Heart right ventricle (tissue), 16 donors: ENCODE results near the gene ADAMTS17. TPM values are rescaled to one million over a fixed set of nuclear protein-coding genes. Genes with fewer than 3 reads are reported as not detected.

ENCODE experiments used
- ATAC-seq, 8 donors: fragments of 200-7000 bp; cut with Tn5 transposase; one replicate each; pipeline ENCODE4 v1.9.1; 2020; ENCODE audit warnings: mild to moderate bottlenecking in 8 of 8, moderate library complexity in 8 of 8, moderate number of reproducible peaks in 1 of 8
- DNase-seq, 2 donors: peaks; one replicate each; pipeline ENCODE4 v3.0.0-alpha.2; 2020
- H3K27ac ChIP-seq, 10 donors: fragments of 200-600 bp; sonication (generic) in 2 of 10; one replicate each; pipeline versions ENCODE4 v1.5.0 to v1.8.0; 2020 to 2022; ENCODE audit warnings: mild to moderate bottlenecking in 3 of 10
- H3K27me3 ChIP-seq, 7 donors: fragments of 200-600 bp; one replicate each; pipeline ENCODE4 v1.8.0; 2021 to 2022; ENCODE audit warnings: mild to moderate bottlenecking in 2 of 7
- H3K36me3 ChIP-seq, 9 donors: fragments of 200-600 bp; sonication (generic) in 1 of 9; one replicate each; pipeline versions ENCODE4 v1.5.0 to v1.8.0; 2020 to 2022; ENCODE audit warnings: mild to moderate bottlenecking in 2 of 9
- H3K4me1 ChIP-seq, 9 donors: fragments of 200-600 bp; sonication (generic) in 1 of 9; one replicate each; pipeline versions ENCODE4 v1.5.0 to v1.8.0; 2020 to 2022; ENCODE audit warnings: mild to moderate bottlenecking in 4 of 9
- H3K4me3 ChIP-seq, 10 donors: fragments of 200-600 bp; sonication (generic) in 2 of 10; one replicate each; pipeline versions ENCODE4 v1.5.0 to v1.8.0; 2020 to 2022; ENCODE audit warnings: mild to moderate bottlenecking in 7 of 10, moderate library complexity in 2 of 10
- H3K9me3 ChIP-seq, 11 donors: fragments of 200-600 bp in 10 of 11; sonication (generic) in 2 of 11; one replicate each; pipeline versions ENCODE4 v1.5.0 to v1.8.0; 2013 to 2022; ENCODE audit warnings: mild to moderate bottlenecking in 2 of 11, control low read depth in 1 of 11, moderate library complexity in 1 of 11
- CTCF ChIP-seq, 9 donors: fragments of 200-600 bp; sonication (generic) in 2 of 9; IDR thresholded peaks; one replicate each; pipeline versions ENCODE4 v1.5.0 to v1.8.0; 2021 to 2022; ENCODE audit warnings: antibody characterized with exemption in 9 of 9, mild to moderate bottlenecking in 5 of 9, moderate library complexity in 1 of 9
- WGBS, 2 donors: extraction: QIAGEN DNeasy Blood & Tissue Kit; methylation state at CpG; one replicate each; pipeline ENCODE4 v1.1.7; 2013; ENCODE audit warnings: inconsistent platforms in 1 of 2; 5-methylcytosine and 5-hydroxymethylcytosine counted together
- intact Hi-C, 10 donors: fragments of 100-400 bp; cut with DNase I; formaldehyde crosslinking; loops; one replicate each; pipeline versions ENCODE4 v1.11.1 to v1.14.2; 2022
- polyA plus RNA-seq, 2 donors: library from polyadenylated mRNA; stranded (reverse); fragments of 200-250 nt; gene quantifications; one replicate each; pipeline ENCODE4 v1.2.3, GENCODE V29; 2013
- total RNA-seq, 10 donors: library from RNA; stranded (reverse); fragmentation: NEBNext Ultra II Directional in 3 of 10; extraction: Animal tissue kit (Norgen Biotek cat#: 25700) in 3 of 10; gene quantifications; one replicate each; pipeline versions ENCODE4 v1.2.1 to v1.2.4, GENCODE V29; 2021 to 2023
- donor health status: Arrhythmogenic right ventricular cardiomyopathy.
- donor health status: ischemic (EF 13 %, LVEDD 7.1; RV severe dilation, severe dysfunction).
- donor health status: healthy with polysubstance abuse.
- donor health status: DM: no; HTN: yes; CAD: no.
- donor health status: DM: no; HTN: no; CAD: no.
- donor health status: ischemic (EF 25% LVEDD 6.9; RV normal size, moderate dysfunction).
- donor health status: ischemic (EF 25% LVEDD 5.7; RV mildly dilated, moderate dysfunction).
- donor health status: healthy.
- donor health status: DM: yes; HTN: yes; CAD: no.
- donor health status: Ischemic cardiomyopathy.
- donor health status: ischemic (EF 35%, LVEDD 5.7; RV mildly dilated, moderate dysfunction).
- donor health status: nonischemic (EF 11% LVEDD 7.7; RV severe dilation, severe dysfunction).
- donor health status: DM: yes; HTN: yes; CAD: no.
- donor health status: PGD.
- donor health status: ischemic (EF 29% LVEDD 5.4; RV normal size, mild dysfunction).
- donor health status: nonischemic (EF 23%, LVEDD 6.1; RV moderate dilation, normal function).

ADAMTS17 gene
- total and polyA plus RNA-seq, 12 donors, result 0.47 to 5.0 (median 1.2) TPM

- H3K27ac ChIP-seq, result no peak overlapping the region
- H3K9me3 ChIP-seq, result no peaks in the 10 kb centered on the region
- ATAC-seq, result no peak
- WGBS, 2 donors, result 81 to 85% methylated on average over 17 of the region's 17 CpGs
- no peaks in the 10 kb centered on the region for H3K36me3 ChIP-seq
- intact Hi-C loops, result no loop called here
- no peak overlapping the region for H3K4me3 ChIP-seq
- no peaks in the 10 kb centered on the region for H3K4me1 ChIP-seq
- TF ChIP-seq CTCF (IDR thresholded peaks at IDR 0.05), result no peak
- H3K27me3 ChIP-seq, result no peaks in the 10 kb centered on the region
- no peak for DNase-seq
Observed at GRCh38 chr15:100002787-100003536, 338.8 kb downstream of the ADAMTS17 start.

- no peak overlapping the region for H3K27ac ChIP-seq
- no peaks in the 10 kb centered on the region for H3K36me3 ChIP-seq
- DNase-seq, result no peak
- H3K4me1 ChIP-seq, result no peaks in the 10 kb centered on the region
- no peak overlapping the region for H3K4me3 ChIP-seq
- H3K27me3 ChIP-seq, result no peaks in the 10 kb centered on the region
- no peak for ATAC-seq
- H3K9me3 ChIP-seq, result no peaks in the 10 kb centered on the region
- 74% methylated on average over 16 of the region's 16 CpGs for WGBS, 2 donors
- intact Hi-C loops, result no loop called here
- TF ChIP-seq CTCF (IDR thresholded peaks at IDR 0.05), result no peak
Observed at GRCh38 chr15:100002086-100002620, 339.6 kb downstream of the ADAMTS17 start.

GRCh38 chr15:100001405-100001804 is 340.4 kb downstream of the ADAMTS17 start:
- Histone ChIP-seq H3K9me3 (no peaks in the 10 kb centered on the region), H3K4me1 (no peaks in the 10 kb centered on the region), H3K4me3 (no peak overlapping the region), H3K27me3 (no peaks in the 10 kb centered on the region), H3K36me3 (no peaks in the 10 kb centered on the region), H3K27ac (no peak overlapping the region)
- no peak for DNase-seq
- no peak for ATAC-seq
- intact Hi-C loops, result no loop called here
- TF ChIP-seq CTCF (IDR thresholded peaks at IDR 0.05), result no peak
- 90 to 96% methylated on average over 10 of the region's 10 CpGs for WGBS, 2 donors

GRCh38 chr15:99999282-100000070 is 342.3 kb downstream of the ADAMTS17 start:
- no peaks in the 10 kb centered on the region for H3K27me3 ChIP-seq
- no peak overlapping the region for H3K4me3 ChIP-seq
- 86 to 87% methylated on average over 19 of the region's 19 CpGs for WGBS, 2 donors
- intact Hi-C loops, result no loop called here
- no peaks in the 10 kb centered on the region for H3K4me1 ChIP-seq
- no peak overlapping the region for H3K27ac ChIP-seq
- TF ChIP-seq CTCF (IDR thresholded peaks at IDR 0.05), result no peak
- no peaks in the 10 kb centered on the region for H3K9me3 ChIP-seq
- no peak for DNase-seq
- H3K36me3 ChIP-seq, result no peaks in the 10 kb centered on the region
- no peak for ATAC-seq
